HCT116 (cell line): ENCODE measurements around the gene SSTR5. TPM values are rescaled to one million over a fixed set of nuclear protein-coding genes. Genes with fewer than 3 reads are reported as not detected.

Experiments used
- ATAC-seq: fragments of 200-7000 bp; cut with Tn5 transposase; 2 replicates; pipeline ENCODE4 v1.9.1; 2020; ENCODE audit warnings: mild to moderate bottlenecking, moderate library complexity
- BruUV-seq: library from RNA; stranded (reverse); fragments of 400-500 nt; replicated peaks from 2 replicates; lab custom pipeline; 2021; lab: Mats Ljungman, UMichigan
- CTCF ChIA-PET: fragments of 300-600 bp; sonication (Branson Sonifier 250); formaldehyde crosslinking; loops from one replicate; lab custom pipeline; 2021; ENCODE audit warnings: antibody characterized with exemption; lab: Charles Lee
- POLR2A ChIA-PET: fragments of 300-600, 350-600 bp; sonication (Branson Sonifier 250); formaldehyde crosslinking; loops from one replicate; lab custom pipeline; 2021; ENCODE audit warnings: antibody characterized with exemption; lab: Charles Lee
- RAD21 ChIA-PET, 2 experiments: fragments of 300-600 bp; sonication (Branson Sonifier 250); formaldehyde crosslinking; loops; one replicate each; lab custom pipeline; 2023; ENCODE audit warnings: low total read pairs in 2 of 2; ENCODE audit not compliant: uncharacterized antibody in 2 of 2, unreplicated experiment in 2 of 2, low non-redundant PET in 1 of 2; lab: Charles Lee
- DNase-seq: peaks from one replicate; pipeline ENCODE4 v3.0.0-alpha.2; 2010; ENCODE audit warnings: low read depth, low spot score
- H2AFZ ChIP-seq: fragments of 200-600 bp; shearing (Covaris generic), sonication (generic); 2 replicates; pipeline ENCODE4 v1.6.1; 2017; ENCODE audit warnings: low read depth, mixed run types, mixed read lengths, antibody characterized with exemption, low read length; ENCODE audit not compliant: poor library complexity, severe bottlenecking
- H3K27ac ChIP-seq: 2 replicates; pipeline ENCODE4 v1.5.1; 2012; ENCODE audit warnings: low read depth, low read length
- H3K27me3 ChIP-seq: fragments of 200-600 bp; sonication (generic); 2 replicates; pipeline ENCODE4 v1.6.1; 2016; ENCODE audit warnings: mixed run types, low read length, mixed read lengths; ENCODE audit not compliant: insufficient read depth
- H3K36me3 ChIP-seq, 2 experiments: fragments of 200-500 bp in 1 of 2; fragments of 200-600 bp in 1 of 2; sonication (Bioruptor generic) in 1 of 2; sonication (generic) in 1 of 2; 2 replicates each; pipeline versions ENCODE4 v1.5.1 to v1.6.1; 2014 to 2016; ENCODE audit warnings: low read length in 2 of 2, inconsistent platforms in 1 of 2, mixed read lengths in 1 of 2, mixed run types in 1 of 2; ENCODE audit not compliant: insufficient read depth in 2 of 2, control insufficient read depth in 1 of 2
- H3K4me1 ChIP-seq, 2 experiments: fragments of 200-600 bp in 1 of 2; sonication (generic) in 1 of 2; 2 replicates each; pipeline versions ENCODE4 v1.5.1 to v1.6.1; 2012 to 2017; ENCODE audit warnings: low read length in 2 of 2, inconsistent platforms in 1 of 2, mild to moderate bottlenecking in 1 of 2, mixed read lengths in 1 of 2, mixed run types in 1 of 2, moderate library complexity in 1 of 2; ENCODE audit not compliant: insufficient read depth in 2 of 2, control insufficient read depth in 1 of 2
- H3K4me2 ChIP-seq: fragments of 200-600 bp; sonication (generic); 2 replicates; pipeline ENCODE4 v1.6.1; 2017; ENCODE audit warnings: mixed run types, low read length, mixed read lengths
- H3K4me3 ChIP-seq, 2 experiments: fragments of 200-600 bp in 1 of 2; sonication (generic) in 1 of 2; replicated peaks in 1 of 2; 2 replicates each; pipeline ENCODE4 v1.5.1; 2011 to 2016; ENCODE audit warnings: low read length in 2 of 2, control low read depth in 1 of 2, low read depth in 1 of 2, mild to moderate bottlenecking in 1 of 2, mixed read lengths in 1 of 2, mixed run types in 1 of 2
- H3K79me2 ChIP-seq: fragments of 200-600 bp; sonication (generic); 2 replicates; pipeline ENCODE4 v1.6.1; 2017; ENCODE audit warnings: mild to moderate bottlenecking, mixed run types, low read length, moderate library complexity, mixed read lengths; ENCODE audit not compliant: insufficient read depth
- H3K9ac ChIP-seq: fragments of 200-600 bp; sonication (generic); 2 replicates; pipeline ENCODE4 v1.6.1; 2016; ENCODE audit warnings: low read length, mixed read lengths
- H3K9me2 ChIP-seq: fragments of 200-600 bp; sonication (generic), shearing (Covaris generic); 2 replicates; pipeline ENCODE4 v1.6.1; 2017; ENCODE audit warnings: mixed run types, mild to moderate bottlenecking, moderate library complexity; ENCODE audit not compliant: insufficient read depth
- H3K9me3 ChIP-seq, 2 experiments: fragments of 200-500 bp in 1 of 2; fragments of 200-600 bp in 1 of 2; sonication (Bioruptor generic) in 1 of 2; sonication (generic) in 1 of 2; 2 replicates each; pipeline ENCODE4 v1.6.1; 2014 to 2017; ENCODE audit warnings: low read length in 2 of 2, mixed read lengths in 2 of 2, inconsistent platforms in 1 of 2, low read depth in 1 of 2, mild to moderate bottlenecking in 1 of 2, mixed run types in 1 of 2, moderate library complexity in 1 of 2; ENCODE audit not compliant: control insufficient read depth in 1 of 2, insufficient read depth in 1 of 2
- H4K20me1 ChIP-seq: fragments of 200-600 bp; sonication (generic), shearing (Covaris generic); 2 replicates; pipeline ENCODE4 v1.6.1; 2017; ENCODE audit warnings: mixed run types, mild to moderate bottlenecking, moderate library complexity; ENCODE audit not compliant: insufficient read depth
- ELF1 ChIP-seq: IDR thresholded peaks from 2 replicates; pipeline ENCODE4 v1.6.1; 2012; ENCODE audit warnings: low read depth, borderline replicate concordance
- EZH2 ChIP-seq: fragments of 200-600 bp; sonication (generic); IDR thresholded peaks from 2 replicates; pipeline ENCODE4 v1.6.1; 2017; ENCODE audit warnings: antibody characterized with exemption, mixed run types
- EZH2phosphoT487 ChIP-seq: fragments of 200-600 bp; IDR thresholded peaks from 2 replicates; pipeline ENCODE4 v1.6.1; 2018; ENCODE audit warnings: antibody characterized with exemption, borderline replicate concordance
- FOSL1 ChIP-seq: IDR thresholded peaks from 2 replicates; pipeline ENCODE4 v1.6.1; 2012; ENCODE audit warnings: low read depth
- POLR2AphosphoS5 ChIP-seq: IDR thresholded peaks from 2 replicates; pipeline ENCODE4 v1.6.1; 2011; ENCODE audit warnings: mild to moderate bottlenecking, low read depth, low read length, moderate library complexity
- RAD21 ChIP-seq: IDR thresholded peaks from 2 replicates; pipeline ENCODE4 v1.6.1; 2012; ENCODE audit warnings: low read depth, mild to moderate bottlenecking
- SRF ChIP-seq: IDR thresholded peaks from 2 replicates; pipeline ENCODE4 v1.6.1; 2012; ENCODE audit warnings: low read depth
- YY1 ChIP-seq: IDR thresholded peaks from 2 replicates; pipeline ENCODE4 v1.6.1; 2011; ENCODE audit warnings: low read length, low read depth, moderate library complexity, mild to moderate bottlenecking; ENCODE audit not compliant: insufficient replicate concordance; ENCODE audit errors: extremely low read depth
- ZFX ChIP-seq: fragments of 450-650 bp; IDR thresholded peaks from 2 replicates; pipeline ENCODE4 v1.6.1; 2017
- ZNF274 ChIP-seq: fragments of 200-500 bp; sonication (Bioruptor generic); IDR thresholded peaks from 2 replicates; pipeline ENCODE4 v1.6.1; 2014; ENCODE audit warnings: mild to moderate bottlenecking, low read depth, low read length, inconsistent platforms
- intact Hi-C: fragments of 100-400 bp; cut with micrococcal nuclease; formaldehyde crosslinking; loops from 2 replicates; pipeline ENCODE4 v1.10.0; 2022
- total RNA-seq: library from RNA; stranded (reverse); gene quantifications from one replicate; pipeline ENCODE4 v1.2.1, GENCODE V29; 2021; ENCODE audit not compliant: unreplicated experiment
- TF ChIP-seq, protein P1 (sequence below): IDR thresholded peaks from 2 replicates; pipeline ENCODE4 v1.6.1; 2011; ENCODE audit warnings: mild to moderate bottlenecking, low read length, moderate library complexity; ENCODE audit not compliant: insufficient replicate concordance; ENCODE audit errors: extremely low read depth
- TF ChIP-seq, protein P2 (sequence below): IDR thresholded peaks from 2 replicates; pipeline ENCODE4 v1.6.1; 2012; ENCODE audit warnings: low read depth

Gene SSTR5
- total RNA-seq, 1 experiment from 2014 or later: 7.2 TPM

DNA sequence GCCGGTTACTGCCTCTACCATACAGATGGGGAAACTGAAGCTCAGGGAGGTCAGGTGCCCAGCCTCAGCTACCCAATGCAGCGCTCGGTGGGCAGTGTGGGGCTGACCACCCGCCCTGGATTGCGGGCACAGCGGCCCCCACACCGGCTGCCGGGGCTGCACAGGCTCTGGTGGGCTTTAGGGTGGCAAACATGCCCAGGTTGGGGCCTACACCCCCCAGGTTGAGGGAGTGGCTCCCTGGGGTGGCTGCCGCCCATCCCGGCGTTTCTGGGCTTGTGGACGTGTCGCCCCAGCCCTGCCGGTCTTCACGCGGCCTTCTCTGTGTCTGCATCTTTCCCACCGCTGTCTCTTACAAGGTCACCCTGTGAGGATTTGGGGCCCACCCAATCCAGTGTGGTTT is 40.9 kb upstream of the SSTR5 start:
- no peaks in the 10 kb centered on the region for H3K9me2 ChIP-seq
- RAD21 ChIA-PET: no interaction called here
- no peaks in the 10 kb centered on the region for H3K36me3 ChIP-seq
- peaks cover 0 to 3% of the 10 kb centered on the region in 2 experiments; a peak in 2 of 4 replicates for H3K4me1 ChIP-seq
- CTCF ChIA-PET: no interaction called here
- H3K9me3 ChIP-seq: peaks cover 0 to 8% of the 10 kb centered on the region in 2 experiments; a peak in 1 of 4 replicates
- DNase-seq (no peak), ATAC-seq (no peak)
- H3K9ac ChIP-seq: no peak overlapping the region
- POLR2A ChIA-PET: no interaction called here
- no TSS peak for BruUV-seq
- no peaks in the 10 kb centered on the region for H3K79me2 ChIP-seq
- H2AFZ ChIP-seq: no peak overlapping the region
- no peaks in the 10 kb centered on the region for H4K20me1 ChIP-seq
- H3K4me3 ChIP-seq: no peak overlapping the region
- 0 out of 2 replicates have a peak, but pooled peaks cover 3% of the 10 kb centered on the region for H3K27me3 ChIP-seq
- intact Hi-C loops: no loop called here
- no peak overlapping the region for H3K27ac ChIP-seq
- TF ChIP-seq RAD21 (no peak), EZH2 (no peak), ZFX (no peak), SRF (no peak), YY1 (no peak), ZNF274 (no peak), POLR2AphosphoS5 (no peak), FOSL1 (no peak), EZH2phosphoT487 (no peak), ELF1 (no peak)
- TF ChIP-seq, protein P1, sequence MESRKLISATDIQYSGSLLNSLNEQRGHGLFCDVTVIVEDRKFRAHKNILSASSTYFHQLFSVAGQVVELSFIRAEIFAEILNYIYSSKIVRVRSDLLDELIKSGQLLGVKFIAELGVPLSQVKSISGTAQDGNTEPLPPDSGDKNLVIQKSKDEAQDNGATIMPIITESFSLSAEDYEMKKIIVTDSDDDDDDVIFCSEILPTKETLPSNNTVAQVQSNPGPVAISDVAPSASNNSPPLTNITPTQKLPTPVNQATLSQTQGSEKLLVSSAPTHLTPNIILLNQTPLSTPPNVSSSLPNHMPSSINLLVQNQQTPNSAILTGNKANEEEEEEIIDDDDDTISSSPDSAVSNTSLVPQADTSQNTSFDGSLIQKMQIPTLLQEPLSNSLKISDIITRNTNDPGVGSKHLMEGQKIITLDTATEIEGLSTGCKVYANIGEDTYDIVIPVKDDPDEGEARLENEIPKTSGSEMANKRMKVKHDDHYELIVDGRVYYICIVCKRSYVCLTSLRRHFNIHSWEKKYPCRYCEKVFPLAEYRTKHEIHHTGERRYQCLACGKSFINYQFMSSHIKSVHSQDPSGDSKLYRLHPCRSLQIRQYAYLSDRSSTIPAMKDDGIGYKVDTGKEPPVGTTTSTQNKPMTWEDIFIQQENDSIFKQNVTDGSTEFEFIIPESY: no peak
- TF ChIP-seq, protein P2, sequence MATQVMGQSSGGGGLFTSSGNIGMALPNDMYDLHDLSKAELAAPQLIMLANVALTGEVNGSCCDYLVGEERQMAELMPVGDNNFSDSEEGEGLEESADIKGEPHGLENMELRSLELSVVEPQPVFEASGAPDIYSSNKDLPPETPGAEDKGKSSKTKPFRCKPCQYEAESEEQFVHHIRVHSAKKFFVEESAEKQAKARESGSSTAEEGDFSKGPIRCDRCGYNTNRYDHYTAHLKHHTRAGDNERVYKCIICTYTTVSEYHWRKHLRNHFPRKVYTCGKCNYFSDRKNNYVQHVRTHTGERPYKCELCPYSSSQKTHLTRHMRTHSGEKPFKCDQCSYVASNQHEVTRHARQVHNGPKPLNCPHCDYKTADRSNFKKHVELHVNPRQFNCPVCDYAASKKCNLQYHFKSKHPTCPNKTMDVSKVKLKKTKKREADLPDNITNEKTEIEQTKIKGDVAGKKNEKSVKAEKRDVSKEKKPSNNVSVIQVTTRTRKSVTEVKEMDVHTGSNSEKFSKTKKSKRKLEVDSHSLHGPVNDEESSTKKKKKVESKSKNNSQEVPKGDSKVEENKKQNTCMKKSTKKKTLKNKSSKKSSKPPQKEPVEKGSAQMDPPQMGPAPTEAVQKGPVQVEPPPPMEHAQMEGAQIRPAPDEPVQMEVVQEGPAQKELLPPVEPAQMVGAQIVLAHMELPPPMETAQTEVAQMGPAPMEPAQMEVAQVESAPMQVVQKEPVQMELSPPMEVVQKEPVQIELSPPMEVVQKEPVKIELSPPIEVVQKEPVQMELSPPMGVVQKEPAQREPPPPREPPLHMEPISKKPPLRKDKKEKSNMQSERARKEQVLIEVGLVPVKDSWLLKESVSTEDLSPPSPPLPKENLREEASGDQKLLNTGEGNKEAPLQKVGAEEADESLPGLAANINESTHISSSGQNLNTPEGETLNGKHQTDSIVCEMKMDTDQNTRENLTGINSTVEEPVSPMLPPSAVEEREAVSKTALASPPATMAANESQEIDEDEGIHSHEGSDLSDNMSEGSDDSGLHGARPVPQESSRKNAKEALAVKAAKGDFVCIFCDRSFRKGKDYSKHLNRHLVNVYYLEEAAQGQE: no peak
- H3K4me2 ChIP-seq: no peak overlapping the region
